HCT116 (cell line): ENCODE data around the gene NTN3. TPM values are rescaled to one million over a fixed set of nuclear protein-coding genes. Genes with fewer than 3 reads are reported as not detected.

Source experiments
- ATAC-seq: fragments of 200-7000 bp; cut with Tn5 transposase; 2 replicates; pipeline ENCODE4 v1.9.1; 2020; ENCODE audit warnings: mild to moderate bottlenecking, moderate library complexity
- BruUV-seq: library from RNA; stranded (reverse); fragments of 400-500 nt; replicated peaks from 2 replicates; lab custom pipeline; 2021; lab: Mats Ljungman, UMichigan
- CTCF ChIA-PET: fragments of 300-600 bp; sonication (Branson Sonifier 250); formaldehyde crosslinking; loops from one replicate; lab custom pipeline; 2021; ENCODE audit warnings: antibody characterized with exemption; lab: Charles Lee
- POLR2A ChIA-PET: fragments of 300-600, 350-600 bp; sonication (Branson Sonifier 250); formaldehyde crosslinking; loops from one replicate; lab custom pipeline; 2021; ENCODE audit warnings: antibody characterized with exemption; lab: Charles Lee
- RAD21 ChIA-PET, 2 experiments: fragments of 300-600 bp; sonication (Branson Sonifier 250); formaldehyde crosslinking; loops; one replicate each; lab custom pipeline; 2023; ENCODE audit warnings: low total read pairs in 2 of 2; ENCODE audit not compliant: uncharacterized antibody in 2 of 2, unreplicated experiment in 2 of 2, low non-redundant PET in 1 of 2; lab: Charles Lee
- DNase-seq: peaks from one replicate; pipeline ENCODE4 v3.0.0-alpha.2; 2010; ENCODE audit warnings: low read depth, low spot score
- H2AFZ ChIP-seq: fragments of 200-600 bp; shearing (Covaris generic), sonication (generic); 2 replicates; pipeline ENCODE4 v1.6.1; 2017; ENCODE audit warnings: low read depth, mixed run types, mixed read lengths, antibody characterized with exemption, low read length; ENCODE audit not compliant: poor library complexity, severe bottlenecking
- H3K27ac ChIP-seq: 2 replicates; pipeline ENCODE4 v1.5.1; 2012; ENCODE audit warnings: low read depth, low read length
- H3K27me3 ChIP-seq: fragments of 200-600 bp; sonication (generic); 2 replicates; pipeline ENCODE4 v1.6.1; 2016; ENCODE audit warnings: mixed run types, low read length, mixed read lengths; ENCODE audit not compliant: insufficient read depth
- H3K36me3 ChIP-seq, 2 experiments: fragments of 200-500 bp in 1 of 2; fragments of 200-600 bp in 1 of 2; sonication (Bioruptor generic) in 1 of 2; sonication (generic) in 1 of 2; 2 replicates each; pipeline versions ENCODE4 v1.5.1 to v1.6.1; 2014 to 2016; ENCODE audit warnings: low read length in 2 of 2, inconsistent platforms in 1 of 2, mixed read lengths in 1 of 2, mixed run types in 1 of 2; ENCODE audit not compliant: insufficient read depth in 2 of 2, control insufficient read depth in 1 of 2
- H3K4me1 ChIP-seq, 2 experiments: fragments of 200-600 bp in 1 of 2; sonication (generic) in 1 of 2; 2 replicates each; pipeline versions ENCODE4 v1.5.1 to v1.6.1; 2012 to 2017; ENCODE audit warnings: low read length in 2 of 2, inconsistent platforms in 1 of 2, mild to moderate bottlenecking in 1 of 2, mixed read lengths in 1 of 2, mixed run types in 1 of 2, moderate library complexity in 1 of 2; ENCODE audit not compliant: insufficient read depth in 2 of 2, control insufficient read depth in 1 of 2
- H3K4me2 ChIP-seq: fragments of 200-600 bp; sonication (generic); 2 replicates; pipeline ENCODE4 v1.6.1; 2017; ENCODE audit warnings: mixed run types, low read length, mixed read lengths
- H3K4me3 ChIP-seq, 2 experiments: fragments of 200-600 bp in 1 of 2; sonication (generic) in 1 of 2; replicated peaks in 1 of 2; 2 replicates each; pipeline ENCODE4 v1.5.1; 2011 to 2016; ENCODE audit warnings: low read length in 2 of 2, control low read depth in 1 of 2, low read depth in 1 of 2, mild to moderate bottlenecking in 1 of 2, mixed read lengths in 1 of 2, mixed run types in 1 of 2
- H3K79me2 ChIP-seq: fragments of 200-600 bp; sonication (generic); 2 replicates; pipeline ENCODE4 v1.6.1; 2017; ENCODE audit warnings: mild to moderate bottlenecking, mixed run types, low read length, moderate library complexity, mixed read lengths; ENCODE audit not compliant: insufficient read depth
- H3K9ac ChIP-seq: fragments of 200-600 bp; sonication (generic); 2 replicates; pipeline ENCODE4 v1.6.1; 2016; ENCODE audit warnings: low read length, mixed read lengths
- H3K9me2 ChIP-seq: fragments of 200-600 bp; sonication (generic), shearing (Covaris generic); 2 replicates; pipeline ENCODE4 v1.6.1; 2017; ENCODE audit warnings: mixed run types, mild to moderate bottlenecking, moderate library complexity; ENCODE audit not compliant: insufficient read depth
- H3K9me3 ChIP-seq, 2 experiments: fragments of 200-500 bp in 1 of 2; fragments of 200-600 bp in 1 of 2; sonication (Bioruptor generic) in 1 of 2; sonication (generic) in 1 of 2; 2 replicates each; pipeline ENCODE4 v1.6.1; 2014 to 2017; ENCODE audit warnings: low read length in 2 of 2, mixed read lengths in 2 of 2, inconsistent platforms in 1 of 2, low read depth in 1 of 2, mild to moderate bottlenecking in 1 of 2, mixed run types in 1 of 2, moderate library complexity in 1 of 2; ENCODE audit not compliant: control insufficient read depth in 1 of 2, insufficient read depth in 1 of 2
- H4K20me1 ChIP-seq: fragments of 200-600 bp; sonication (generic), shearing (Covaris generic); 2 replicates; pipeline ENCODE4 v1.6.1; 2017; ENCODE audit warnings: mixed run types, mild to moderate bottlenecking, moderate library complexity; ENCODE audit not compliant: insufficient read depth
- CBX3 ChIP-seq: IDR thresholded peaks from 2 replicates; pipeline ENCODE4 v1.6.1; 2012; ENCODE audit warnings: low read depth
- EGR1 ChIP-seq: IDR thresholded peaks from 2 replicates; pipeline ENCODE4 v1.6.1; 2012; ENCODE audit warnings: low read depth
- ELF1 ChIP-seq: IDR thresholded peaks from 2 replicates; pipeline ENCODE4 v1.6.1; 2012; ENCODE audit warnings: low read depth, borderline replicate concordance
- EZH2phosphoT487 ChIP-seq: fragments of 200-600 bp; IDR thresholded peaks from 2 replicates; pipeline ENCODE4 v1.6.1; 2018; ENCODE audit warnings: antibody characterized with exemption, borderline replicate concordance
- POLR2A ChIP-seq: IDR thresholded peaks from 2 replicates; pipeline ENCODE4 v1.7.0; 2011; ENCODE audit warnings: borderline replicate concordance; ENCODE audit not compliant: insufficient read depth, insufficient read length; ENCODE audit errors: extremely low read depth
- RAD21 ChIP-seq: IDR thresholded peaks from 2 replicates; pipeline ENCODE4 v1.6.1; 2012; ENCODE audit warnings: low read depth, mild to moderate bottlenecking
- SIN3A ChIP-seq: IDR thresholded peaks from 2 replicates; pipeline ENCODE4 v1.6.1; 2012; ENCODE audit warnings: low read depth
- SP1 ChIP-seq: IDR thresholded peaks from 2 replicates; pipeline ENCODE4 v1.6.1; 2012; ENCODE audit warnings: low read depth
- SRF ChIP-seq: IDR thresholded peaks from 2 replicates; pipeline ENCODE4 v1.6.1; 2012; ENCODE audit warnings: low read depth
- ZFX ChIP-seq: fragments of 450-650 bp; IDR thresholded peaks from 2 replicates; pipeline ENCODE4 v1.6.1; 2017
- ZNF274 ChIP-seq: fragments of 200-500 bp; sonication (Bioruptor generic); IDR thresholded peaks from 2 replicates; pipeline ENCODE4 v1.6.1; 2014; ENCODE audit warnings: mild to moderate bottlenecking, low read depth, low read length, inconsistent platforms
- intact Hi-C: fragments of 100-400 bp; cut with micrococcal nuclease; formaldehyde crosslinking; loops from 2 replicates; pipeline ENCODE4 v1.10.0; 2022
- total RNA-seq: library from RNA; stranded (reverse); gene quantifications from one replicate; pipeline ENCODE4 v1.2.1, GENCODE V29; 2021; ENCODE audit not compliant: unreplicated experiment
- TF ChIP-seq, protein P1 (sequence below), 3 experiments: fragments of 200-600 bp in 1 of 3; sonication (generic) in 1 of 3; IDR thresholded peaks in 2 of 3; conservative IDR thresholded peaks in 1 of 3; 2 replicates each; pipeline ENCODE4 v1.5.1; 2012 to 2017; ENCODE audit warnings: low read depth in 2 of 3, low read length in 2 of 3, antibody characterized with exemption in 1 of 3, borderline replicate concordance in 1 of 3, control low read depth in 1 of 3, mild to moderate bottlenecking in 1 of 3, mixed read lengths in 1 of 3, mixed run types in 1 of 3, moderate library complexity in 1 of 3; ENCODE audit not compliant: insufficient read depth in 1 of 3
- TF ChIP-seq, protein P2 (sequence below): IDR thresholded peaks from 2 replicates; pipeline ENCODE4 v1.6.1; 2012

The NTN3 gene
- total RNA-seq, 1 experiment from 2014 or later = 0.30 TPM

DNA sequence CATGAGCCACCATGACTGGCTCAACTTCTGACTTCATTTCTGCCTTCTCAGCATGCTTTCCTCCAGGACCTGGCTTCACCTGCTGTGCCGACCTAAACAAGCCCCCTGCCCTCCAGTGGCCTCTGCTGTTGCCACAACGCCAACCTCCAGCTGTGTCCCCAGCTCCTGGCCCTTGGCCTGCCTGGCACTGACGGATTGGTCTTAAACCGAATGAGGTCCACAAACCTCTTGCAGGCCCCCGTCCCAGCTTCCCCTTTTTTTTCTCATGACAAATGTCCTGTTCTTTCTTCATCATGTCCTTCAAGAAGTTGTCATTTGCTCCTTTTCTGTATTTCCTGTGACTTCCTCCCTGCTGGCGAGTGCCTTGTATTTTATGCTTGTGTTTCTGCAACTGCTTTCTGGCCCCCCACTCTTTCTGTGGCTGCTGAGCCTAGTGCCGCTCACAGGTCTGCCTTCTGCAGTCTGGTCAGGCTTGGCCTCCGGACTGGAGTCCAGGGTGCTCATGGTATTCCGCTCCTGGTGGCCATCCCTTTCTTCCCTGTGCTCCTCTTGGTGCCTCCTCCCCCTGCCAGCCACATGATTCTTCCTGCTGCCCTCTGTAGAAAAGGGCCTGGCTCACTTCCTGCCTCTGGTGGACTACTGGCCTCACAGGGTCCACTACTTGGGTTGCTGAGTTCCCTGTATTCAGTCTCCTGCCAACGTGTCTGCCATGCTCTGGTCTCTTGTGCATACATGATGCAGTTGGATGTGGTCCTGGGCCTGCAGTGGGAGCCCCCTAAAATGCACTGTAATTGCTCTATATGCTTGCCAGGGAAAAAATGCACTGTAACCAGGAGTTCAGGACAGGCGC is 45.5 kb downstream of the NTN3 start (continued):
- TF ChIP-seq, protein P1, sequence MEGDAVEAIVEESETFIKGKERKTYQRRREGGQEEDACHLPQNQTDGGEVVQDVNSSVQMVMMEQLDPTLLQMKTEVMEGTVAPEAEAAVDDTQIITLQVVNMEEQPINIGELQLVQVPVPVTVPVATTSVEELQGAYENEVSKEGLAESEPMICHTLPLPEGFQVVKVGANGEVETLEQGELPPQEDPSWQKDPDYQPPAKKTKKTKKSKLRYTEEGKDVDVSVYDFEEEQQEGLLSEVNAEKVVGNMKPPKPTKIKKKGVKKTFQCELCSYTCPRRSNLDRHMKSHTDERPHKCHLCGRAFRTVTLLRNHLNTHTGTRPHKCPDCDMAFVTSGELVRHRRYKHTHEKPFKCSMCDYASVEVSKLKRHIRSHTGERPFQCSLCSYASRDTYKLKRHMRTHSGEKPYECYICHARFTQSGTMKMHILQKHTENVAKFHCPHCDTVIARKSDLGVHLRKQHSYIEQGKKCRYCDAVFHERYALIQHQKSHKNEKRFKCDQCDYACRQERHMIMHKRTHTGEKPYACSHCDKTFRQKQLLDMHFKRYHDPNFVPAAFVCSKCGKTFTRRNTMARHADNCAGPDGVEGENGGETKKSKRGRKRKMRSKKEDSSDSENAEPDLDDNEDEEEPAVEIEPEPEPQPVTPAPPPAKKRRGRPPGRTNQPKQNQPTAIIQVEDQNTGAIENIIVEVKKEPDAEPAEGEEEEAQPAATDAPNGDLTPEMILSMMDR (IDR thresholded peaks at IDR 0.05 in 2 of 3, conservative IDR thresholded peaks at IDR 0.05 in 1 of 3; ENCODE audit: borderline replicate concordance in 1 of 3, insufficient read depth in 1 of 3, low read depth in 2 of 3, low read length in 2 of 3) = no peak
- TF ChIP-seq ELF1 = no peak
- no peak for TF ChIP-seq ZNF274
- no peak for TF ChIP-seq SRF
- no peak for TF ChIP-seq SIN3A
- no peak for TF ChIP-seq RAD21
- TF ChIP-seq SP1 = no peak
- TF ChIP-seq CBX3 = no peak
- no peak for TF ChIP-seq EGR1
- TF ChIP-seq ZFX = no peak

DNA sequence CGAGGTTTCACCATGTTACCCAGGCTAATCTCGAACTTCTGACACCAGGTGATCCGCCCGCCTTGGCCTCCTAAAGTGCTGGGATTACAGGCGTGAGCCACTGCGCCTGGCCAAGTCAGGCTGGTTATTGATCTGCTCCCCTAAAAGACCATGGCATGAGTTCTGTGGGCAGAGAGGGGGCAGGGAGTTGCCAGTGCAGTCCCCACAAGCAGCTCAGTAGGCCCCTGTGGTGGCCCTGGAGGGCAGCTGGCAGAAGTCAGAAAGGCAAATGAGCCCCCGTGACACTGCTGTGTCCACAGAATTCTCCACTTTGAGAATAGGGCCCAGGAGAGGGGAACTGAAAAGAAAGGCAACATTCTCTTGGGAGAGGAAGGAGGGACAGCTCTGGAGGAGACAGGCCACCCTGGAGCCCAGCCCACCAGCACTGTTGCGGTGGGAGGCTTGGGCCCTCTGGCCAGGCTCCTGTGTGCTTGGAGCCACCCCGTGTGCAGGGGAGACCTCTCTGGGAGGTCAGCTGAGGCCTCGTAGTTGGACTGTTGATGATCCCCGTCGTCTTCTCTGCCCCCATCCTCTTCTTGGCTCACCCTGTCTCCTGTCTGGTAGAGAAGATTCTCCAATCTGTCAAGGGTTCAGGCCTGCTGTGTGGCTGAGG is 47.0 kb downstream of the NTN3 start:
- no peaks in the 10 kb centered on the region for H3K9me2 ChIP-seq
- no peaks in the 10 kb centered on the region for H3K27me3 ChIP-seq
- no TSS peak for BruUV-seq
- intact Hi-C loops = no loop called here
- no peak for ATAC-seq
- H3K4me1 ChIP-seq = peaks cover 22 to 53% of the 10 kb centered on the region in 2 experiments
- no peak overlapping the region for H3K4me3 ChIP-seq
- no peak for DNase-seq
- no peak overlapping the region for H2AFZ ChIP-seq
- CTCF ChIA-PET = interaction anchor here (1.2 kb wide), 1 partner anchor 323 kb away, joined by 3 read pairs; no protein-coding TSS in a partner anchor
- H3K9me3 ChIP-seq = no peaks in the 10 kb centered on the region
- peaks cover 80% of the 10 kb centered on the region for H3K79me2 ChIP-seq
- TF ChIP-seq, protein P2, sequence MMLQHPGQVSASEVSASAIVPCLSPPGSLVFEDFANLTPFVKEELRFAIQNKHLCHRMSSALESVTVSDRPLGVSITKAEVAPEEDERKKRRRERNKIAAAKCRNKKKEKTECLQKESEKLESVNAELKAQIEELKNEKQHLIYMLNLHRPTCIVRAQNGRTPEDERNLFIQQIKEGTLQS = no peak
- no peak for TF ChIP-seq EZH2phosphoT487
- TF ChIP-seq POLR2A = no peak
- no peak overlapping the region for H3K9ac ChIP-seq
- peak overlapping the region; percentile 32; the same call in 1 of the 2 replicates for H3K27ac ChIP-seq
- peaks cover 5% of the 10 kb centered on the region; the same call in 1 of the 2 replicates for H4K20me1 ChIP-seq
- POLR2A ChIA-PET = interaction anchor here (0.9 kb wide), 1 partner anchor 19 kb away, joined by 4 read pairs; the partner anchor contains the start of gene PDPK1
- peaks cover 1% of the 10 kb centered on the region in 2 experiments; a peak in 1 of 4 replicates for H3K36me3 ChIP-seq
- RAD21 ChIA-PET = no interaction called here
- H3K4me2 ChIP-seq = no peak overlapping the region
